Uterus (tissue), 4 donors: ENCODE data around the gene PKP4. TPM values are rescaled to one million over a fixed set of nuclear protein-coding genes. Genes with fewer than 3 reads are reported as not detected.

Experiments used
- DNase-seq, 2 donors: peaks; one replicate each; pipeline ENCODE4 v3.0.0-alpha.2; 2019 to 2020
- H3K27ac ChIP-seq, 2 donors: fragments of 200-600 bp; sonication (generic); 1 replicate in 1 of 2; 2 replicates in 1 of 2; pipeline ENCODE4 v1.5.1; 2016 to 2018
- H3K27me3 ChIP-seq, 2 donors: fragments of 200-600 bp; sonication (generic); one replicate each; pipeline ENCODE4 v1.5.1; 2018 to 2019; ENCODE audit warnings: control low read depth in 1 of 2
- H3K36me3 ChIP-seq, 2 donors: fragments of 200-600 bp; sonication (generic); one replicate each; pipeline ENCODE4 v1.5.1; 2019; ENCODE audit warnings: control low read depth in 1 of 2
- H3K4me1 ChIP-seq, 2 donors: fragments of 200-600 bp; sonication (generic); one replicate each; pipeline ENCODE4 v1.5.1; 2018 to 2019; ENCODE audit warnings: control low read depth in 1 of 2
- H3K4me3 ChIP-seq, 2 donors: fragments of 200-600 bp; sonication (generic); 1 replicate in 1 of 2; 2 replicates in 1 of 2; pipeline ENCODE4 v1.5.1; 2018 to 2019; ENCODE audit warnings: mild to moderate bottlenecking in 1 of 2
- H3K9me3 ChIP-seq, 2 donors: fragments of 200-600 bp; sonication (generic); one replicate each; pipeline ENCODE4 v1.5.1; 2019; ENCODE audit warnings: control low read depth in 1 of 2
- CTCF ChIP-seq, 4 experiments: fragments of 200-600 bp in 2 of 4; fragments of 450-650 bp in 2 of 4; sonication (generic) in 2 of 4; IDR thresholded peaks; one replicate each; pipeline ENCODE4 v1.5.1; 2016 to 2019; ENCODE audit warnings: antibody characterized with exemption in 4 of 4, mild to moderate bottlenecking in 2 of 4, moderate library complexity in 1 of 4
- POLR2A ChIP-seq, 2 donors: fragments of 450-650 bp; IDR thresholded peaks; one replicate each; pipeline ENCODE4 v1.6.1; 2016; ENCODE audit warnings: antibody characterized with exemption in 2 of 2, mild to moderate bottlenecking in 1 of 2, moderate library complexity in 1 of 2
- intact Hi-C: fragments of 100-400 bp; cut with DNase I; formaldehyde crosslinking; loops from one replicate; pipeline ENCODE4 v1.15.1; 2023; ENCODE audit warnings: low total_unique reads
- total RNA-seq, 4 donors: library from RNA; depleted of rRNA in 3 of 4; stranded (reverse); fragments of >200 nt in 3 of 4; gene quantifications; one replicate each; pipeline versions ENCODE4 v1.1.0 to v1.2.4, GENCODE V29; 2014 to 2023
- donor health status: DM: yes; HTN: yes; CAD: no.

Gene PKP4
- total RNA-seq, 4 donors from 2014 or later, result 35.6 to 122 (median 60.6) TPM

GRCh38 chr2:158443606-158444005 is 13.1 kb upstream of the PKP4 start:
- Histone ChIP-seq H3K27ac (no peak overlapping the region), H3K4me3 (no peak overlapping the region), H3K27me3 (no peaks in the 10 kb centered on the region), H3K4me1 (no peaks in the 10 kb centered on the region), H3K36me3 (no peaks in the 10 kb centered on the region), H3K9me3 (no peaks in the 10 kb centered on the region)
- DNase-seq, result no peak
- no peak for TF ChIP-seq CTCF (IDR thresholded peaks at IDR 0.05)
- TF ChIP-seq POLR2A (IDR thresholded peaks at IDR 0.05), result no peak
- intact Hi-C loops, result no loop called here

GRCh38 chr2:158457092-158457825 is 507 bp downstream of the PKP4 start:
- H3K4me1 ChIP-seq, result no peaks in the 10 kb centered on the region
- peak overlapping the region; percentile 90 for H3K27ac ChIP-seq
- H3K27me3 ChIP-seq, result no peaks in the 10 kb centered on the region
- intact Hi-C loops, result no loop called here
- peak overlapping the region; percentile 57 to 89 for H3K4me3 ChIP-seq
- TF ChIP-seq CTCF (IDR thresholded peaks at IDR 0.05), result peak in 1 of 4 experiments; percentile 4
- TF ChIP-seq POLR2A (IDR thresholded peaks at IDR 0.05), result no peak
- H3K36me3 ChIP-seq, result no peaks in the 10 kb centered on the region
- no peaks in the 10 kb centered on the region for H3K9me3 ChIP-seq
- DNase-seq, result peak; percentile 44 to 55

GRCh38 chr2:158457826-158458616 is 1.3 kb downstream of the PKP4 start:
- peak overlapping the region; percentile 90 for H3K27ac ChIP-seq
- no peaks in the 10 kb centered on the region for H3K9me3 ChIP-seq
- H3K27me3 ChIP-seq, result no peaks in the 10 kb centered on the region
- DNase-seq, result peak; percentile 43 to 52
- H3K4me1 ChIP-seq, result no peaks in the 10 kb centered on the region
- H3K36me3 ChIP-seq, result no peaks in the 10 kb centered on the region
- peak in 1 of 2 donors; percentile 57 for TF ChIP-seq POLR2A (IDR thresholded peaks at IDR 0.05)
- TF ChIP-seq CTCF (IDR thresholded peaks at IDR 0.05), result peak in 3 of 4 experiments; percentile 24 to 50 (median 49)
- intact Hi-C loops, result no loop called here
- H3K4me3 ChIP-seq, result peak overlapping the region; percentile 57 to 89

- H3K27ac ChIP-seq, result peak overlapping the region; percentile 90
- no peaks in the 10 kb centered on the region for H3K36me3 ChIP-seq
- no peaks in the 10 kb centered on the region for H3K4me1 ChIP-seq
- no peaks in the 10 kb centered on the region for H3K27me3 ChIP-seq
- H3K9me3 ChIP-seq, result no peaks in the 10 kb centered on the region
- DNase-seq, result no peak
- TF ChIP-seq POLR2A (IDR thresholded peaks at IDR 0.05) (no peak), CTCF (IDR thresholded peaks at IDR 0.05) (no peak)
- intact Hi-C loops, result no loop called here
- peak overlapping the region; percentile 57 to 89 for H3K4me3 ChIP-seq
These were observed 1.8 kb downstream of the PKP4 start for GRCh38 chr2:158458617-158458920.
